ENCODE measurements around the gene CALU. TPM values are rescaled to one million over a fixed set of nuclear protein-coding genes. Genes with fewer than 3 reads are reported as not detected.

The CALU gene
- total and polyA plus RNA-seq, 10 of the 15 experiments (the other 5 are each of a cell fraction or from before 2014, with no cell fraction given), result 31.2 to 75.6 (median 42.1) TPM

- H3K27ac ChIP-seq (ENCODE audit: control insufficient read depth, insufficient read depth), result no peak overlapping the region
These were observed 1.8 kb downstream of the CALU start for GRCh38 chr7:128740996-128741395.

More at GRCh38 chr7:128740996-128741395, 1.8 kb downstream of the CALU start:
- ChIA-PET SMC1A (ENCODE audit: uncharacterized antibody, unreplicated experiment) (interaction anchor here (0.8 to 3.2 kb wide), 9 partner anchors 9 to 422 kb away, joined by 3 to 16 read pairs (median 4); no protein-coding TSS in a partner anchor), POLR2A (interaction anchor here (0.9 to 4.0 kb wide), 3 partner anchors 9 to 60 kb away, joined by 3 to 25 read pairs (median 3); no protein-coding TSS in a partner anchor), CTCF (interaction anchor here (0.7 to 2.7 kb wide), 13 partner anchors 10 to 715 kb away, joined by 3 to 8 read pairs (median 4); partner anchors contain the start of genes ATP6V1F and GARIN1A), RAD21 (ENCODE audit: unreplicated experiment) (interaction anchor here (0.6 to 2.2 kb wide), 7 partner anchors 15 to 314 kb away, joined by 3 to 6 read pairs (median 4); partner anchors contain the start of gene ATP6V1F)
- intact Hi-C loops (cut with micrococcal nuclease; ENCODE audit: unreplicated experiment), result no loop called here
- DNase-seq (ENCODE audit: low read depth, low spot score) (no peak), FAIRE-seq (no peak), ATAC-seq (no peak)
- Histone ChIP-seq H2AFZ (ENCODE audit: control insufficient read depth, low read depth, low read length) (no peak overlapping the region), H3K36me3 (ENCODE audit: control insufficient read depth in 2 of 2, insufficient read depth in 2 of 2, low read length in 1 of 2) (no peaks in the 10 kb centered on the region), H3K4me3 (peak overlapping the region; percentile 87), H3K27me3 (replicated peaks in 1 of 2; ENCODE audit: control insufficient read depth in 2 of 2, insufficient read depth in 2 of 2, low read length in 1 of 2) (no peaks in the 10 kb centered on the region), H4K20me1 (ENCODE audit: control insufficient read depth, insufficient read depth) (no peaks in the 10 kb centered on the region), H3K9ac (ENCODE audit: control insufficient read depth, insufficient read depth, low read length) (no peak overlapping the region), H3K9me3 (replicated peaks; ENCODE audit: control insufficient read depth, insufficient read depth, low read length) (no peaks in the 10 kb centered on the region), H3K4me1 (ENCODE audit: control insufficient read depth, insufficient read depth, low read length) (peaks cover 5% of the 10 kb centered on the region; the same call in 1 of the 2 replicates), H3K4me2 (ENCODE audit: control insufficient read depth, insufficient read depth) (peak overlapping the region; percentile 73), H3K79me2 (ENCODE audit: control insufficient read depth, insufficient read depth, low read length) (peaks cover 70% of the 10 kb centered on the region)
- no peak for TF ChIP-seq TCF12 (IDR thresholded peaks at IDR 0.05; ENCODE audit: low read depth, low read length)
- no peak for TF ChIP-seq HDAC2 (IDR thresholded peaks at IDR 0.05)
- no peak for TF ChIP-seq CREB1 (IDR thresholded peaks at IDR 0.05; ENCODE audit: low read depth)
- TF ChIP-seq HSF1 (IDR thresholded peaks at IDR 0.05; ENCODE audit: low read depth, low read length), result no peak
- no peak for TF ChIP-seq PAX8 (IDR thresholded peaks at IDR 0.05)
- no peak for TF ChIP-seq EGR1 (IDR thresholded peaks at IDR 0.05; ENCODE audit: borderline replicate concordance in 1 of 2, low read depth in 2 of 2, low read length in 2 of 2)
- no peak for TF ChIP-seq CEBPB (IDR thresholded peaks at IDR 0.05; ENCODE audit: borderline replicate concordance in 1 of 2, low read depth in 2 of 2, low read length in 2 of 2)
- no peak for TF ChIP-seq RELA (IDR thresholded peaks at IDR 0.05; ENCODE audit: borderline replicate concordance, partially characterized antibody)
- TF ChIP-seq NFIC (IDR thresholded peaks at IDR 0.05; ENCODE audit: low read depth, low read length), result no peak
- TF ChIP-seq EZH2 (IDR thresholded peaks at IDR 0.05; ENCODE audit: borderline replicate concordance, control insufficient read depth, low read depth, low read length), result no peak
- no peak for TF ChIP-seq FOXM1 (IDR thresholded peaks at IDR 0.05; ENCODE audit: low read depth, low read length)
- no peak for TF ChIP-seq SUZ12 (IDR thresholded peaks at IDR 0.05; ENCODE audit: unreplicated experiment)
- no peak for TF ChIP-seq CHD4 (IDR thresholded peaks at IDR 0.05)
- TF ChIP-seq BCL11A (IDR thresholded peaks at IDR 0.05; ENCODE audit: low read depth, low read length), result no peak
- 48% methylated on average over 3 of the region's 3 CpGs for WGBS (ENCODE audit: insufficient coverage, insufficient replicate concordance, low lambda C conversion rate, missing lambda C conversion rate)
- BruUV-seq (replicated peaks), result no TSS peak
- in situ Hi-C loops (cut with MboI), result no loop called here
